Thoracic aorta (tissue), 2 donors: ENCODE data around the gene BCKDHB. TPM values are rescaled to one million over a fixed set of nuclear protein-coding genes. Genes with fewer than 3 reads are reported as not detected.

ENCODE experiments used
- ATAC-seq: fragments of 150-250 bp; one replicate; pipeline ENCODE4 v1.8.0; 2017; ENCODE audit warnings: low read depth; ENCODE audit not compliant: insufficient number of reproducible peaks, low FRiP score
- DNase-seq: peaks from one replicate; pipeline ENCODE4 v3.0.0-alpha.2; 2020; ENCODE audit warnings: low spot score
- H3K27ac ChIP-seq, 2 donors: fragments of 200-600 bp; sonication (generic); 1 replicate in 1 of 2; 2 replicates in 1 of 2; pipeline ENCODE4 v1.5.1; 2016; ENCODE audit warnings: mild to moderate bottlenecking in 2 of 2, moderate library complexity in 2 of 2
- H3K27me3 ChIP-seq: fragments of 200-600 bp; sonication (generic); replicated peaks from 2 replicates; pipeline ENCODE4 v1.6.0; 2016; ENCODE audit warnings: mild to moderate bottlenecking; ENCODE audit not compliant: insufficient read depth
- H3K36me3 ChIP-seq: fragments of 200-600 bp; sonication (generic); one replicate; pipeline ENCODE4 v1.5.1; 2016
- H3K4me1 ChIP-seq, 2 donors: fragments of 200-600 bp; sonication (generic); 1 replicate in 1 of 2; 2 replicates in 1 of 2; pipeline versions ENCODE4 v1.5.1 to v1.6.0; 2016; ENCODE audit warnings: low read depth in 2 of 2, mild to moderate bottlenecking in 1 of 2; ENCODE audit not compliant: control insufficient read depth in 1 of 2
- H3K4me3 ChIP-seq: fragments of 200-600 bp; sonication (generic); 2 replicates; pipeline ENCODE4 v1.5.1; 2016; ENCODE audit warnings: mild to moderate bottlenecking
- H3K9me3 ChIP-seq: fragments of 200-600 bp; sonication (generic); 2 replicates; pipeline ENCODE4 v1.5.1; 2016
- total RNA-seq, 2 donors: library from RNA; depleted of rRNA; stranded (reverse); fragments of >200 nt; gene quantifications; one replicate each; pipeline versions ENCODE4 v1.1.0 to v1.2.3, GENCODE V29; 2016
- TF ChIP-seq, protein P1 (sequence below): fragments of 200-600 bp; sonication (generic); IDR thresholded peaks from one replicate; pipeline ENCODE4 v1.5.1; 2019; ENCODE audit warnings: antibody characterized with exemption

The BCKDHB gene
- total RNA-seq, 2 donors from 2014 or later, result 14.1 to 22.1 TPM

DNA sequence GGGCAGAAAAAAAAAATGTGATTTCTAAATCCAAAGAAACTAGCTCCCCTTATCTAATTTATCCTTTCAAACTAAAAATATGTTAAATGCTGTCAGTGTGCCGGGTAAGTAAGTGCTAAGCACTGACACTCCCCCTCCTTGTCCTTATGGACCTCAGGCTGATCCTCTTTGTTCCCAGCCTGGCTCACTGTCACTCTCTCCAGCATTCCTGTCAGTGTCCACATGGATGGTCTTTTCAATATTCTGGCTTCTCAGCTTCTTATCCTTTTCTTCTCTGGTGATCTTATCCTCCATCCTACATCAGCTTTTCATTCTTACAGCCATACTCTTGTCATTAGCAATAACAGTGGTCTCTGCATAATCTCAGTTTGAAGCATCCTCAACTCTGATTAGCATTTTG, 55.0 kb downstream of the BCKDHB start:
- Histone ChIP-seq H3K27me3 (no peaks in the 10 kb centered on the region), H3K4me1 (no peaks in the 10 kb centered on the region), H3K4me3 (no peak overlapping the region), H3K27ac (no peak overlapping the region), H3K9me3 (no peaks in the 10 kb centered on the region), H3K36me3 (no peaks in the 10 kb centered on the region)
- ATAC-seq (no peak), DNase-seq (no peak)
- TF ChIP-seq, protein P1, sequence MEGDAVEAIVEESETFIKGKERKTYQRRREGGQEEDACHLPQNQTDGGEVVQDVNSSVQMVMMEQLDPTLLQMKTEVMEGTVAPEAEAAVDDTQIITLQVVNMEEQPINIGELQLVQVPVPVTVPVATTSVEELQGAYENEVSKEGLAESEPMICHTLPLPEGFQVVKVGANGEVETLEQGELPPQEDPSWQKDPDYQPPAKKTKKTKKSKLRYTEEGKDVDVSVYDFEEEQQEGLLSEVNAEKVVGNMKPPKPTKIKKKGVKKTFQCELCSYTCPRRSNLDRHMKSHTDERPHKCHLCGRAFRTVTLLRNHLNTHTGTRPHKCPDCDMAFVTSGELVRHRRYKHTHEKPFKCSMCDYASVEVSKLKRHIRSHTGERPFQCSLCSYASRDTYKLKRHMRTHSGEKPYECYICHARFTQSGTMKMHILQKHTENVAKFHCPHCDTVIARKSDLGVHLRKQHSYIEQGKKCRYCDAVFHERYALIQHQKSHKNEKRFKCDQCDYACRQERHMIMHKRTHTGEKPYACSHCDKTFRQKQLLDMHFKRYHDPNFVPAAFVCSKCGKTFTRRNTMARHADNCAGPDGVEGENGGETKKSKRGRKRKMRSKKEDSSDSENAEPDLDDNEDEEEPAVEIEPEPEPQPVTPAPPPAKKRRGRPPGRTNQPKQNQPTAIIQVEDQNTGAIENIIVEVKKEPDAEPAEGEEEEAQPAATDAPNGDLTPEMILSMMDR, result no peak

DNA sequence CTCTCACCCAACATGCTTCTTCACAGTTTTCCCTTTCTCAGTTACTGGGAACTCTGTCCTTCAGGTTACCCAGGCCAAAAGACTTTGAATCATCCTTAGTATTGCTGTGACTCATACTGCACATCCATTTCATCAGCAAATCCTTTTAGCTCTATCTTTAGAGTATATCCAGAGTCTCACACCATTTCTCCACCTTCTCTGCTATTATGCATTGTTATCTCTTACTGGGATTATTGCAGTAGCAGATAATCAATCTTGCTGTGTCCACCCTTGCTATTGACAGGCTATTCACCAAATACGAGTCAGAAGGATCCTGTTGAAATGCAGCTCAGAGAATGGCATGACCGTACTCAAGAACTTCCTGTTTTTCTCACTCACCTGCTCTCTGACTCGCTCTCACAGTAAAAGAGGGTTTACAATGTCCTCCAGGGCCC, 57.3 kb downstream of the BCKDHB start:
- DNase-seq (no peak), ATAC-seq (no peak)
- H3K36me3 ChIP-seq, result no peaks in the 10 kb centered on the region
- no peak overlapping the region for H3K4me3 ChIP-seq
- TF ChIP-seq, protein P1, result no peak
- H3K9me3 ChIP-seq, result no peaks in the 10 kb centered on the region
- no peaks in the 10 kb centered on the region for H3K27me3 ChIP-seq
- H3K27ac ChIP-seq, result no peak overlapping the region
- no peaks in the 10 kb centered on the region for H3K4me1 ChIP-seq

DNA sequence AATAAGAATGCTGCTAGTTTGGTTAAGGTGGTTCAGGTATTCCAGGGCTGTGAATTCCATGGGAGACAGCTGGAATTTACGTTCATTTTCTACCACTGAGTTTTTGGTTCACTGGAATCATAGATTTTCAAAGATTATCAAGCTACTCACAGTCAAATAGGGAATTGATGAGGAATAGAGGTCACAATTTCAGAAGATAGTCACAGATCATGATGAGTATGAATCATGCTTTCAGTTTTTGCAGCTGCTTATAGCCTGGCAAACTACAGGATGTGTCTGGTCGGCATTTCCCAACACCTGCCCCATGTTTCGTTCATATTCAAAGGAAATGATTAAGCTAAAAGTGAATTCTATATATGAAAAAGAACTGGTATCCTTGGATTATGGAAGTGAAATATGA, 58.7 kb downstream of the BCKDHB start:
- ATAC-seq (no peak), DNase-seq (no peak)
- Histone ChIP-seq H3K27me3 (no peaks in the 10 kb centered on the region), H3K4me1 (no peaks in the 10 kb centered on the region), H3K27ac (no peak overlapping the region), H3K4me3 (no peak overlapping the region), H3K36me3 (no peaks in the 10 kb centered on the region), H3K9me3 (no peaks in the 10 kb centered on the region)
- TF ChIP-seq, protein P1, result no peak

DNA sequence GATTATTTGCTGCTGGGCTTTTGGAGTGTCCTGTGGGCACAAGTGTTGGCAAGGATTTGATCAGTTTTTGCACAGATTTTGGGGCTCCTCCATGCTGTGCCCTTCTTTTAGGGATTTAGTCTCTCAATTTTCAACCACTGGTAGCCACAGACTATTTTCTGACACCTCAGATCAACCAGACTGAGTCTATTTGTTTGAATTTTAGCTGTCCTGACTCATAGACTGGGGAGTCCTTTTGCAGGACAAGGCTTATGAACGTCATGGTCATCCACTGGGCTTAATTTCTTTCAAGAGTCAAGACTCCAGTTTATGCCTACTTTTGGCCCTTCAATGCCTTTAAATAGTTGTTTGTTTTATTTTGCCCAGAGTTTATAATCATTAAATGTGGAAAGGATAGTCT, 59.3 kb downstream of the BCKDHB start:
- H3K27me3 ChIP-seq, result no peaks in the 10 kb centered on the region
- no peaks in the 10 kb centered on the region for H3K9me3 ChIP-seq
- TF ChIP-seq, protein P1, result no peak
- DNase-seq, result no peak
- H3K4me1 ChIP-seq, result no peaks in the 10 kb centered on the region
- no peak overlapping the region for H3K4me3 ChIP-seq
- no peak overlapping the region for H3K27ac ChIP-seq
- no peak for ATAC-seq
- H3K36me3 ChIP-seq, result no peaks in the 10 kb centered on the region

DNA sequence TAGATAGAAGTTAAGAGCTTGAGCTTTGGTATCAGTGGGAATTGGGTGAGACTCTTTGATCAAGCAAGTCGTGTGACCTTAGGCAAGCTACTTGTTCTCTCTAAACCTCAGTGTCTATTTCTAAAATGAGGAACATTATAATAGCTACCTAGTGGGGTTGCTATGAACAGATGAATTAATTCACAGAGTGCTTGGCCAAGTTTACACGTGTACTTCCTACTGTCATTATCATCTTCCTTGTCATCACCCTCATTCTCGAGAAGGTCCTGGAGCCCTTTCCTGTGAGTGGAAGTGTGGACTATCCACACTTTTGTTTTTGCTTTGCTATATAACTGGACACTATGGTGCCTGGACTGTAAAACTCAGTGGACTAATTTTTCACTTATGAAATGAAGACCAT, 64.0 kb downstream of the BCKDHB start:
- TF ChIP-seq, protein P1, result no peak
- Histone ChIP-seq H3K9me3 (no peaks in the 10 kb centered on the region), H3K27ac (no peak overlapping the region), H3K27me3 (no peaks in the 10 kb centered on the region), H3K4me1 (no peaks in the 10 kb centered on the region), H3K4me3 (no peak overlapping the region), H3K36me3 (peaks cover 2% of the 10 kb centered on the region)
- ATAC-seq (no peak), DNase-seq (no peak)
